Muscle of leg (tissue), 11 donors: ENCODE measurements around the gene HOXB13. TPM values are rescaled to one million over a fixed set of nuclear protein-coding genes. Genes with fewer than 3 reads are reported as not detected.

Experiments
- DNase-seq: peaks from one replicate; pipeline ENCODE4 v3.0.0; 2013
- H3K27ac ChIP-seq: one replicate; pipeline ENCODE4 v1.5.1; 2013; ENCODE audit warnings: mild to moderate bottlenecking, low read length, control low read depth
- H3K27me3 ChIP-seq: one replicate; pipeline ENCODE4 v1.6.1; 2013; ENCODE audit warnings: low read length; ENCODE audit not compliant: control insufficient read depth, insufficient read depth
- H3K36me3 ChIP-seq: one replicate; pipeline ENCODE4 v1.6.1; 2013; ENCODE audit warnings: low read length; ENCODE audit not compliant: control insufficient read depth, insufficient read depth
- H3K4me1 ChIP-seq: one replicate; pipeline ENCODE4 v1.6.1; 2013; ENCODE audit warnings: low read length; ENCODE audit not compliant: control insufficient read depth, insufficient read depth
- H3K4me3 ChIP-seq: one replicate; pipeline ENCODE4 v1.5.1; 2013; ENCODE audit warnings: low read length, control low read depth
- H3K9me3 ChIP-seq: replicated peaks from 2 replicates; pipeline ENCODE4 v1.6.1; 2013; ENCODE audit warnings: low read depth, low read length; ENCODE audit not compliant: control insufficient read depth
- WGBS: methylation state at CpG from one replicate; pipeline ENCODE4 v1.1.5; 2013; ENCODE audit warnings: missing lambda C conversion rate; ENCODE audit not compliant: insufficient coverage; 5-methylcytosine and 5-hydroxymethylcytosine counted together
- polyA plus RNA-seq, 8 donors: library from polyadenylated mRNA; unstranded; fragments of 120-200 nt; gene quantifications; one replicate each; pipeline versions ENCODE4 v1.2.1 to v1.2.3, GENCODE V29; 2013; ENCODE audit warnings: inconsistent platforms in 1 of 8, low replicate concordance in 1 of 8; ENCODE audit not compliant: insufficient read length in 8 of 8, insufficient read depth in 1 of 8
- total RNA-seq: library from RNA; stranded (reverse); fragments of 120-200 nt; gene quantifications from one replicate; pipeline ENCODE4 v1.2.4, GENCODE V29; 2013

The HOXB13 gene
- total and polyA plus RNA-seq, 9 donors: under 0.01 to 0.06 TPM; not detected in 7

DNA sequence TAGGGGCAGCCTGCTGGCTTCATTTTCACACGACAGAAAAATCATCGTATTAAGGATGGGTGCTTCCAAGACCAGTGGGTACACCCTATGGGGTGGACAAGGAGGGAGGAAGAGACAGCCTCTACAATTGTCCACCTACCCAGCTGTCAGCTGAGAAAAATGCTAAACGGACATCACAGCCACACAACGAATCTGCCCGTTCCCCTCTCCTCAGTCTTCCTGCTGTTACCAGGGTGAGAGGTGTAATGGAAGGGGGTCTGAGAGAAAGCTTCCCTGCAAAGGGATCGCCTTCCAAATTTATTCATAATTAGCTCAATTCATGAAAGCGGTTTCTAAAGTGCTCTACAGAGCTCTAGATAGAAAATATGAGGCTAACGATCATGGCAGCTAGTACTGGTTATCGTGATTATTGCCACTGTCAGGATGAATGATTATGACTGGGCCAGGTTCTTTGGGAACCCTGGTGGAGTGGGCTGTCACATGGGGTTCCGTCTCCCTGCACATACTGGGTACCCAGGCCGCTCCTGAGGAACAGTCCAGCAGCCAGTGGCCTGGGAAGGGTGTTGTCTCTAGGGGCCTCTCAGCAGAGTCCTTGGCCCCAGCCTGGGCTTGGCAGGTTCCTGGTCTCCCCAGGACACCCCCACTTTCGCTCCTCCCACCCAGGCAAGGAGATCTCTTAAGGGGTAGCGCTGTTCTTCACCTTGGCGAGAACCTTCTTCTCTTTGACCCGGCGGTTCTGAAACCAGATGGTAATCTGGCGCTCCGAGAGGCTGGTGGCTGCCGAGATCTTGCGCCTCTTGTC, 2.2 kb downstream of the HOXB13 start:
- no peak overlapping the region for H3K4me3 ChIP-seq
- no peaks in the 10 kb centered on the region for H3K9me3 ChIP-seq
- no peaks in the 10 kb centered on the region for H3K36me3 ChIP-seq
- no peak for DNase-seq
- WGBS: 14% methylated on average over 12 of the region's 20 CpGs
- H3K27ac ChIP-seq: no peak overlapping the region
- peaks cover 37% of the 10 kb centered on the region for H3K4me1 ChIP-seq
- H3K27me3 ChIP-seq: peaks cover 97% of the 10 kb centered on the region

- peaks cover 37% of the 10 kb centered on the region for H3K4me1 ChIP-seq
- no peaks in the 10 kb centered on the region for H3K9me3 ChIP-seq
- no peaks in the 10 kb centered on the region for H3K36me3 ChIP-seq
- peaks cover 98% of the 10 kb centered on the region for H3K27me3 ChIP-seq
- WGBS: 2% methylated on average over 33 of the region's 38 CpGs
- no peak for DNase-seq
- H3K4me3 ChIP-seq: no peak overlapping the region
- H3K27ac ChIP-seq: no peak overlapping the region
Observed at GRCh38 chr17:48725288-48726064, 3.1 kb downstream of the HOXB13 start.

GRCh38 chr17:48725004-48725287, 3.6 kb downstream of the HOXB13 start:
- H3K36me3 ChIP-seq: no peaks in the 10 kb centered on the region
- peaks cover 37% of the 10 kb centered on the region for H3K4me1 ChIP-seq
- WGBS: 0% methylated on average over 3 of the region's 16 CpGs
- H3K4me3 ChIP-seq: no peak overlapping the region
- H3K9me3 ChIP-seq: no peaks in the 10 kb centered on the region
- H3K27me3 ChIP-seq: peaks cover 99% of the 10 kb centered on the region
- no peak overlapping the region for H3K27ac ChIP-seq
- DNase-seq: no peak

GRCh38 chr17:48724251-48725003, 4.1 kb downstream of the HOXB13 start:
- Histone ChIP-seq H3K36me3 (no peaks in the 10 kb centered on the region), H3K4me1 (peaks cover 35% of the 10 kb centered on the region), H3K27me3 (peaks cover 99% of the 10 kb centered on the region), H3K27ac (no peak overlapping the region), H3K4me3 (no peak overlapping the region), H3K9me3 (no peaks in the 10 kb centered on the region)
- WGBS: 4% methylated on average over 8 of the region's 32 CpGs
- peak; percentile 88 for DNase-seq

DNA sequence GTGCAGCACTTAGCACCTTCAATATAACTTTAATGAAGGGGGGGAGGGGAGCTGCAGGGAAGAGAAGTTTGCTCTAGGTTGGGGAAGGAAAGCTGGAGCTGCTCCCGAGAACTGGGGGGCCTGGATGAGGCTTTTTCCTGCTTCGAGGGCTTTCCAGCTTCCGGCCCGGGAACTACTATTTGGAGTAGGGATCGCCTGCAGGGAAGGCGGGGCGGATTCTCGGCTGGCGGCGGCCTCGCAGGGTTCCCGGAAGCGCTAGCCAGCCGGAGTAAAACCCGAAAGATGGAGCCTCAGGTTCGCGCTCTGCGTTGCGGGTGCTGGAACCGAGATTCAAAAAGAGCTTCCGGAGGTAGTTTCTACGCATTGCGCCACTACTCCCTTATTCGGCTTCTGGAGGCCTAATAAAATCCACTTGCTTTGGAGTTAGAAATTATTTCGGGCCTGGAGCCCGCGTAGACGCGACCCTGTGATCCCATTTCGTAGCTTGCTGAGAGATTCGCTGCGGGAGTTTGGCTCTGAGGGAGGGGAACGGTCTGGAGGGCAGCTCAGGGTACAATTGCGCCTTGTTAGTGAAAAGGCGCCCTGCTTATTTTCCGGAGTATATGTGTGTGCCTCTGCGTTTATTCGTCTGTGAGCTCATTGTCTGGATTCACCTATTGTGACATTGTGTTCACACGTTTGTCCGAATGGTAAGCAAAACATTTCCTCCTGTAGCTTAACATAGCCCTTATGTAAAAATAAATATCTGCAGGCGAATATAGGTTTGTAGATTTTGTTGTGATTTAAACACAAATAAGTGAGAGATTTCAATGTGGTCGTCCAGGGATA, 4.9 kb downstream of the HOXB13 start:
- Histone ChIP-seq H3K27ac (no peak overlapping the region), H3K27me3 (peaks cover 99% of the 10 kb centered on the region), H3K4me3 (no peak overlapping the region), H3K4me1 (peaks cover 35% of the 10 kb centered on the region), H3K36me3 (no peaks in the 10 kb centered on the region), H3K9me3 (no peaks in the 10 kb centered on the region)
- DNase-seq: no peak
- WGBS: 5% methylated on average over 30 of the region's 42 CpGs

DNA sequence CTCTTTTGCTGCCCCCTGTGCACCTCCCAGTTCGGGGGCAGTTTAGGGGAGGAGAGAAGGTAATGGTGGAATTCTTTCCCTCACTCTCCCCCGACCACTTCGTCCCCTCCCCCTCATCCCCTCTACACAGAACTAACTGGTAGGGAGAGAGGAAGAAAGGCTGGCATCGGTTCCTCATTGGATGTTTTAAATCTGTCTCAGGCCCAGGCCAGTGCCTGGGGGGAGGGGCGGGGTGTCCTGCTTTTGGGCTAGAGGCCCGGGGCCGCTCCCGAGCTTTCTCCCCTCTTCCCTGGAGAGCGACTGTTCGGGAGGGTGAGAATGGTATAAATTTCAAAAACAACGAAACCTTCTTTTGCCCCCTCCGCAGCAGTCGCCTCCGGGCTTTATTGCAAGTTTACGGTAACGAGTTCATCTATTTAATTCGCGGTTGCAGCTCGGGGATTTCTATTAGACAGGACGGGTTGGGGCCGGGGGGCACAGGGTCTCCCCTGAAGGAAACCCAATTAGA, 5.6 kb downstream of the HOXB13 start, which contains the start of gene PRAC2:
Gene PRAC2 (plus strand): TSS at position 271 of the 508 bp plus-strand sequence. CDS start 1,226 bp downstream, outside the sequence.
- H3K27ac ChIP-seq: no peak within 1 kb of the TSS
- H3K27me3 ChIP-seq: peaks cover 99% of the 10 kb centered on the region
- 0% methylated on average over 8 of the region's 21 CpGs for WGBS
- H3K4me3 ChIP-seq: no peak within 1 kb of the TSS
- H3K36me3 ChIP-seq: no peaks in the 10 kb centered on the region
- peaks cover 33% of the 10 kb centered on the region for H3K4me1 ChIP-seq
- no peak for DNase-seq
- H3K9me3 ChIP-seq: no peaks in the 10 kb centered on the region

GRCh38 chr17:48722201-48722907, 6.2 kb downstream of the HOXB13 start, which contains the start of gene PRAC1:
Gene PRAC1 (minus strand): TSS chr17:48722518. CDS start chr17:48722392, 126 bp downstream.
- peaks cover 96% of the 10 kb centered on the region for H3K27me3 ChIP-seq
- 7% methylated on average over 15 of the region's 21 CpGs for WGBS
- DNase-seq: no peak

GRCh38 chr17:48721009-48721402, 7.5 kb downstream of the HOXB13 start:
- H3K4me3 ChIP-seq: no peak overlapping the region
- peaks cover 93% of the 10 kb centered on the region for H3K27me3 ChIP-seq
- no peaks in the 10 kb centered on the region for H3K9me3 ChIP-seq
- H3K4me1 ChIP-seq: peaks cover 33% of the 10 kb centered on the region
- no peak for DNase-seq
- H3K27ac ChIP-seq: no peak overlapping the region
- WGBS: 80% methylated on average over 1 of the region's 1 CpG
- H3K36me3 ChIP-seq: no peaks in the 10 kb centered on the region

More at GRCh38 chr17:48722201-48722907, 6.2 kb downstream of the HOXB13 start, which contains the start of gene PRAC1:
- H3K4me3 ChIP-seq: no peak within 1 kb of the TSS
- H3K36me3 ChIP-seq: no peaks in the 10 kb centered on the region
- no peak within 1 kb of the TSS for H3K27ac ChIP-seq
- H3K9me3 ChIP-seq: no peaks in the 10 kb centered on the region
- H3K4me1 ChIP-seq: peaks cover 33% of the 10 kb centered on the region
